Activated naive CD8-positive, alpha-beta T cell treated with anti-CD3 and anti-CD28 coated beads, Interleukin-2, amount 50 U/mL, for 24 hours (primary cell): Measurements from ENCODE around the gene MSI2.
"Not testable (repeated sequence)": the region's sequence is repeated elsewhere in the genome, so short reads cannot be mapped to it uniquely, and the experiment has no call there.

ENCODE experiments used
- ATAC-seq: fragments of 150-1000 bp; cut with Tn5 transposase; one replicate; pipeline ENCODE4 v1.10.0; 2021
- DNase-seq: peaks from one replicate; pipeline ENCODE4 v3.0.0; 2021
- H3K27ac Mint-ChIP-seq: one replicate; pipeline ENCODE4 v1.8.0; 2021; ENCODE audit warnings: mild to moderate bottlenecking, mixed read lengths
- H3K27me3 Mint-ChIP-seq: one replicate; pipeline ENCODE4 v1.8.0; 2021; ENCODE audit warnings: mixed read lengths
- H3K36me3 Mint-ChIP-seq: one replicate; pipeline ENCODE4 v1.8.0; 2021; ENCODE audit warnings: low read depth, mixed read lengths
- H3K4me1 Mint-ChIP-seq: one replicate; pipeline ENCODE4 v1.8.0; 2021; ENCODE audit warnings: mixed read lengths
- H3K4me3 Mint-ChIP-seq: one replicate; pipeline ENCODE4 v1.8.0; 2021; ENCODE audit warnings: mild to moderate bottlenecking, moderate library complexity, mixed read lengths
- H3K9me3 Mint-ChIP-seq: one replicate; pipeline ENCODE4 v1.8.0; 2021; ENCODE audit warnings: mixed read lengths

The MSI2 gene

DNA sequence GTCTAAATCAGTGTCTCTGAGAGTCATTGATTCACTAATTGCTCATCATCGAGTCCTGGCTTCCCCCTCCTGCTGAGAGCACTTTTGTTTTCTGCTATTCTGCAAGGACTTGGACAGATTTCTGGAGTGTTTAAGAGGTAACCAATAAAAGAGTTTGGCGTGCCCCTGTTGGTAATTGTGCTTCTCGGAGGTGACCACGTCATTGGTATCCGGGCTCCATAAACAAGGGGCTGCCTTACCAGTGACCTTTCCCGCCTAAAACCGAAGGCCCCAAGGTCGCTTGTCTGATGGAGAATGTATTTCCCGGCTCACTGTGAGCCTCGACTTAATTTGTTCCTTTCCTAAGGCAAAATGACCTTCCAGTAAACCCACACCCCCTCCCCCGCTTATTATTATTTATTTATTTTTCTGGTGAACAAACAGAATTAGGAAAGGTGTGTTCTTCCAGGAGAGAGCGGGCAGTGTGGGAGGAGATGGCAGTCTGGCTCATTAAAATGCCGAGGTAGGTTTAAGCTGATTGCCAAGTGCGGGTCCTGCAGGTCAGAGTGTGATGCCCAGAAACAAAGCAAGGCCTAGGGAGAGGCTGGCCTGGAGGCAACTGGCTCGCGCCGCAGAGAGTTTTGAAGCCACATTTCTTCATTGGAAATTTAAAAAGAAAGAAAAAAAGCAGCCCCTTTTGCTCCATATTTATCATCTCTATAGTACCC, 30.2 kb downstream of the MSI2 start:
- Mint-ChIP-seq H3K27ac (peak overlapping the region; percentile 84), H3K27me3 (no peaks in the 10 kb centered on the region), H3K4me1 (peaks cover 64% of the 10 kb centered on the region), H3K9me3 (no peaks in the 10 kb centered on the region), H3K36me3 (peaks cover 9% of the 10 kb centered on the region), H3K4me3 (peak overlapping the region; percentile 71)
- no peak for DNase-seq
- no peak for ATAC-seq

- H3K4me1 Mint-ChIP-seq, result peaks cover 52% of the 10 kb centered on the region
Measured at GRCh38 chr17:57288040-57288772, 31.9 kb downstream of the MSI2 start.

DNA sequence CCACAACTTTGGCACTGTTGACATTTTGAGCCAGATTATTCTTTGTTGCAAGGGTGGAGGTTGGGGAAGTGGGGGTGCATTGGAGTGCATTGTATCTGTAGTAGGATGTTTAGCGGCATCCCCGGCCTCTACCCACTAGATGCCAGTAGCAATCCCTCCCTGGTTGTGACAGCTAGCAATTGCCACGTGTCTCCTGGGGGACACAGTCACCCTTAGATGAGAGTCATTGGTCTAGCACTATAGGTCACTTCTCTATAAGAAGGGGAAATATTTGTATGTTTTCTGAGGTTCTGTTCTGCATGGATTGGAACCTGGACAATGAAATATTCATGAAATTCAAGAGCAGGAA, 32.4 kb downstream of the MSI2 start:
- Mint-ChIP-seq H3K4me3 (no peak overlapping the region), H3K36me3 (peaks cover 7% of the 10 kb centered on the region), H3K4me1 (peaks cover 47% of the 10 kb centered on the region), H3K27ac (no peak overlapping the region), H3K9me3 (no peaks in the 10 kb centered on the region), H3K27me3 (no peaks in the 10 kb centered on the region)
- ATAC-seq (no peak), DNase-seq (no peak)

More at GRCh38 chr17:57288040-57288772, 31.9 kb downstream of the MSI2 start:
- H3K9me3 Mint-ChIP-seq, result no peaks in the 10 kb centered on the region
- ATAC-seq (no peak), DNase-seq (no peak)
- H3K4me3 Mint-ChIP-seq, result no peak overlapping the region
- peaks cover 12% of the 10 kb centered on the region for H3K36me3 Mint-ChIP-seq
- no peaks in the 10 kb centered on the region for H3K27me3 Mint-ChIP-seq
- no peak overlapping the region for H3K27ac Mint-ChIP-seq

- no peak overlapping the region for H3K4me3 Mint-ChIP-seq
- DNase-seq (no peak), ATAC-seq (no peak)
- H3K27me3 Mint-ChIP-seq, result no peaks in the 10 kb centered on the region
- H3K36me3 Mint-ChIP-seq, result peaks cover 11% of the 10 kb centered on the region
- H3K9me3 Mint-ChIP-seq, result no peaks in the 10 kb centered on the region
- H3K27ac Mint-ChIP-seq, result no peak overlapping the region
- peaks cover 47% of the 10 kb centered on the region for H3K4me1 Mint-ChIP-seq
Measured at GRCh38 chr17:57289130-57289529, 32.8 kb downstream of the MSI2 start.

DNA sequence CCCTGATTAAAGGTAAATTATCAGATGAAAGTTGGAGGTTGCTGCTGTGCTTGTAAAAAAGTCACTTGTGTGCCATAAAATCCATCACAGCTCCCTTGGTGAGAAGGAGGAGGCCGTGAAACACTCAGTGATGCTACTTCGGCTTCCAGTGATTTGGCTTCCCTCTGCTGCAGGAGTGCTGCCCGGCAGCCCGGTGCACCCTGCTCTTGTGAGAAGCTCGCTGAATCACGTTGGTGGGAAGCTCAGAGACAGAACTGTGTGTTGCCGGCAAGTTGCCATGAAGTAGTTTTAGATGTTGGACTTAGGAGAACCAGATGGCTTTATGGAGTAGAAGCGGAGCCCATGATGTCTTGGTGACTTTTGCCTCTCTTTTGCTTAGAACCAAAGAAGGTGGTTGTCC, 33.3 kb downstream of the MSI2 start:
- ATAC-seq (no peak), DNase-seq (no peak)
- peaks cover 47% of the 10 kb centered on the region for H3K4me1 Mint-ChIP-seq
- H3K36me3 Mint-ChIP-seq, result peaks cover 12% of the 10 kb centered on the region
- no peaks in the 10 kb centered on the region for H3K27me3 Mint-ChIP-seq
- H3K9me3 Mint-ChIP-seq, result no peaks in the 10 kb centered on the region
- H3K4me3 Mint-ChIP-seq, result no peak overlapping the region
- no peak overlapping the region for H3K27ac Mint-ChIP-seq

DNA sequence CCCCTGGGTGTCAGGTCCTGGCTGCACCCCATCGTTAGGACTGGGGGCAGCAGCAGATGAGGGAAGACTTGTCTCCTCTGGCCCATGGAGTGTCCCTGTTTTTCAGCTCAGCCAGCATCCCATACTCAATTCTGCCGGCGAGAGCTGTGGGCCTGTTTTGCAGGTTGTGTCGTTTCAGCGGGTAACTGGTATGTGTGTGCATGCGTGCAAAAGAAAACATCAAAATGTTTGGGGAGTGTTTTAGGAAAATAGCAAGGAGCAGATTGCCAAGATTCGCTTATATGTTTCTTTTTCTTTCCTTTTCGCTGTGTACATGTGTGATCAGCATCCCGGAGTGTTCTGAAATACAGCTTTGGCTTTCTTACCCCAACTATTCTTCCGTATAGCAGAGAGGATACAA, 34.7 kb downstream of the MSI2 start:
- Mint-ChIP-seq H3K36me3 (peaks cover 17% of the 10 kb centered on the region), H3K9me3 (no peaks in the 10 kb centered on the region), H3K27ac (no peak overlapping the region), H3K27me3 (no peaks in the 10 kb centered on the region), H3K4me1 (peaks cover 46% of the 10 kb centered on the region), H3K4me3 (no peak overlapping the region)
- no peak for DNase-seq
- no peak for ATAC-seq

DNA sequence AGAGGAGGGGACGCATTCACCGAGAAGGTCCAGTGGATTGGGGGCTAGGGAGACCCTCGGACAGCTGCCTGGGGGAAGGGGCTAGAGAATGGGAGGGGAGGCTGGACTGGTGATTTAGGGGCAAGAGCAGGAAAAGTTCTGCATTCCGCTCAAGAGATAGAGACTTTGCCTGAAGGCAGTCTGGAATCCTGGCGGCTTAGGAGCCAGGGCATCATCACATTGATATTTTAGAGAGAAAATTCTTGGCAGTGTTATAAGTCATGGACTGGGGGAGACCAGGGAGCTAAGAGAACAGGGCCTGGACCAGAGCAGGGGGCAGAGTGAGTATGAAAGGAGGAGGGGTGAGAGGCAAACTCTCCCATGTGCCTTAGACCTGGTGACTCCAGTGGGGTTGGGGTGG, 35.8 kb downstream of the MSI2 start:
- Mint-ChIP-seq H3K27me3 (no peaks in the 10 kb centered on the region), H3K36me3 (peaks cover 19% of the 10 kb centered on the region), H3K9me3 (no peaks in the 10 kb centered on the region), H3K4me1 (peaks cover 43% of the 10 kb centered on the region), H3K4me3 (no peak overlapping the region), H3K27ac (no peak overlapping the region)
- DNase-seq, result no peak
- no peak for ATAC-seq

GRCh38 chr17:57293077-57293476, 36.8 kb downstream of the MSI2 start:
- Mint-ChIP-seq H3K27me3 (no peaks in the 10 kb centered on the region), H3K9me3 (no peaks in the 10 kb centered on the region), H3K4me1 (peaks cover 33% of the 10 kb centered on the region), H3K36me3 (peaks cover 27% of the 10 kb centered on the region), H3K4me3 (no peak overlapping the region), H3K27ac (no peak overlapping the region)
- ATAC-seq, result no peak
- DNase-seq, result no peak

DNA sequence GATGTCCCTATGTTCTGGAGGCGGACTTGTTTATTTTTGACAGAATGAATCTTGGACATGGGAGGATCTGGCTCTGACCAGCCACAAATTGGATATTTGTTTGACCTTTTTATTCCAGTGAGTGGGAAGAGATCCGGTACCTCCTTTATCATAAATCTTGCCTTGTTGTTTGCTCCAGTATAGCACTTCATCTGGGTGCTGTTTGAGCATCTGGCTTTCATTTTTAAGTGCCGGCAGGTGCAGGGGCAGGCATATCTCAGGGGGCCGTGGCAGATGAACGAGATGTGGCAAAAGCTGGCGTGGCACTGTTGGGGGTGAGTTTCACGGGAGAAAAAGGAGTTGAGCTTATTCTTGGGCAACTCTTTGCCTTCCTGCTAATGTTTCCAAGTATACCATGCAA, 37.8 kb downstream of the MSI2 start:
- peaks cover 38% of the 10 kb centered on the region for H3K36me3 Mint-ChIP-seq
- no peak overlapping the region for H3K27ac Mint-ChIP-seq
- H3K27me3 Mint-ChIP-seq, result no peaks in the 10 kb centered on the region

DNA sequence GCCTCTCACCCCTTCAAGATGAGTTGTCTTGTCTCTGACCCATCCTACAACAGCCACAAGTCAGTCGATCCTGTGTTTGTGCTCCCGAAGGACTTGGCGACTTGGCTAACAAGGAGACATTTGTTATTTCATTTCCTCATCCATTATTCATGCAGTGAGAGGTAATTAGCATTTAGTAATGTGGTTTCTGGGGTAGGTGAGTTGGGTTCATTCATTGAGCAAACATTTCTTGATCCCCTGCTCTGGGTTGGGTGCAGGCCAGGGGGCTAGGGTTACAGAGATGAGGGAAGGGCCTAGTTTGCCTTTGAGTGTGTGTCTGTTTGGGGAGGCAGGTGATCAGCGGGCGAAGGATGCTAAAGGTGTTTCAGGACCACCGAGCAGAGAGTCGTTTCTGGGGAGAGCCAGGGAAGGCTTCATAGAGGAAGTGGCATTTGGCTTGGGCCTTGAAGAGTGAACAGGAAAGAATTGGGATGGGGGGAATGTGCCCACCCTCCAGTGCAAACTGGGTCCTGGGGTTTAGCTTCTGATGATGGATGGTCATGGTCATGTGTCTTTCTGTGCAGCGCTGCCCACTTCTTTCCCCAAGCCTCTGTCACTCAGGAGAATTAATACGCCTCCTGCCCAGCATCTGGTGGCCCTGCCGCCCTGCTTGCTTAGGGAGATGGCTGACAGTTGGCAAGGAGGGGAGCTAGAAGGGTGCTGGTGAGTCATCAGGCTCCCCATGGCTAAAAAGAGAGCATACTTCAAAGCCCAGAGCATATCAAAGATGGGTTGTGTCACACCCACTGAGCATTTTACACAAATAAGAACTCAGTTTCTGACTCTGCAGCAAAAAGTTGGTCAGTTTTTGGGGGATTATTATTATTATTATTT, 38.5 kb downstream of the MSI2 start:
- H3K4me3 Mint-ChIP-seq, result no peak overlapping the region
- H3K36me3 Mint-ChIP-seq, result peaks cover 41% of the 10 kb centered on the region
- ATAC-seq (peak; percentile 91), DNase-seq (peak; percentile 23)
- H3K4me1 Mint-ChIP-seq, result peaks cover 27% of the 10 kb centered on the region
- peak overlapping the region; percentile 45 for H3K27ac Mint-ChIP-seq
- H3K27me3 Mint-ChIP-seq, result no peaks in the 10 kb centered on the region
- H3K9me3 Mint-ChIP-seq, result peaks cover 1% of the 10 kb centered on the region

More for the DNA sequence above, 37.8 kb downstream of the MSI2 start:
- peaks cover 27% of the 10 kb centered on the region for H3K4me1 Mint-ChIP-seq
- H3K9me3 Mint-ChIP-seq, result no peaks in the 10 kb centered on the region
- no peak for ATAC-seq
- no peak overlapping the region for H3K4me3 Mint-ChIP-seq
- DNase-seq, result no peak

- peak; percentile 59 for ATAC-seq
- H3K27ac Mint-ChIP-seq, result no peak overlapping the region
Measured at GRCh38 chr17:57295526-57296023, 39.3 kb downstream of the MSI2 start.

DNA sequence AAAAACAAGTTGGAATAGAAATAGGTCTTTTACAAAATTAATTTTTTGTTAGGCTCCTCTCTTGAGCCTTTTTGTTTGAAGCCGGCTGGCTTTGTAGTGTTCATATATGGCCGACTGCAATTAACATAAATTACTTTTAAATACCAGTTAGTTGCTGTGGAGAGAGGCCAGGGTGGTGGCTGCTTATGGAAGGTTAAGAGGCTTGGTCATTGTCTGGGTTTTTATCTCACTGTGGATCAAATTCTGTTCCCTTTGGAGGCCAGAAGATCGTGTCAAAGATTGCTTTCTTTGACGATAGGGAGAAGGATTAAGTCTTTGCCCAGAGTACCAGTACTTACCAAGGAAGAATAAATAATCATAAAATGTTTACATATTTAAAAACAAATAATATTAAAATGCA, 39.9 kb downstream of the MSI2 start:
- H3K27me3 Mint-ChIP-seq, result no peaks in the 10 kb centered on the region
- H3K4me3 Mint-ChIP-seq, result no peak overlapping the region
- no peak for ATAC-seq
- H3K4me1 Mint-ChIP-seq, result peaks cover 34% of the 10 kb centered on the region
- H3K36me3 Mint-ChIP-seq, result peaks cover 55% of the 10 kb centered on the region
- H3K9me3 Mint-ChIP-seq, result peaks cover 12% of the 10 kb centered on the region
- DNase-seq, result no peak
- no peak overlapping the region for H3K27ac Mint-ChIP-seq

More at GRCh38 chr17:57295526-57296023, 39.3 kb downstream of the MSI2 start:
- peak overlapping the region; percentile 40 for H3K4me3 Mint-ChIP-seq
- H3K4me1 Mint-ChIP-seq, result peaks cover 32% of the 10 kb centered on the region
- no peak for DNase-seq
- peaks cover 48% of the 10 kb centered on the region for H3K36me3 Mint-ChIP-seq
- H3K27me3 Mint-ChIP-seq, result no peaks in the 10 kb centered on the region
- peaks cover 8% of the 10 kb centered on the region for H3K9me3 Mint-ChIP-seq

GRCh38 chr17:57299176-57299575, 42.9 kb downstream of the MSI2 start:
- peaks cover 56% of the 10 kb centered on the region for H3K36me3 Mint-ChIP-seq
- H3K27ac Mint-ChIP-seq, result no peak overlapping the region
- DNase-seq, result no peak
- ATAC-seq, result no peak
- H3K27me3 Mint-ChIP-seq, result no peaks in the 10 kb centered on the region
- H3K4me3 Mint-ChIP-seq, result no peak overlapping the region
- peaks cover 48% of the 10 kb centered on the region for H3K4me1 Mint-ChIP-seq
- H3K9me3 Mint-ChIP-seq, result peaks cover 12% of the 10 kb centered on the region

DNA sequence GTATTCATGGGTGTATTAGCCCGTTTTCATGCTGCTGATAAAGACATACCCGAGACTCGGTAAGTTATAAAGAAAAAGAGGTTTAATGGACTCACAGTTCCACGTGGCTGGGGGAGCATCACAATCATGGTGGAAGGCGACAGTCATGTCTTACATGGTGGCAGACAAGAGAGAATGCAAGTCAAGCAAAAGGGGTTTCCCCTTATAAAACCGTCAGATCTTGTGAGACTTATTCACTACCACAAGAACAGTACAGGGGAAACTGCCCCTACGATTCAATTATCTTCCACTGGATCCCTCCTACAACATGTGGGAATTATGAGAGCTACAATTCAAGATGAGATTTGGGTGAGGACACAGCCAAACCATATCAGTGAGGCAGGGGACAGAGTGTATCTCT, 44.3 kb downstream of the MSI2 start:
- not testable (repeated sequence) for DNase-seq, ATAC-seq, H3K4me3 Mint-ChIP-seq, H3K27ac Mint-ChIP-seq, H3K27me3 Mint-ChIP-seq
- H3K36me3 Mint-ChIP-seq, result peaks cover 49% of the 10 kb centered on the region
- H3K9me3 Mint-ChIP-seq, result peaks cover 12% of the 10 kb centered on the region
- peaks cover 39% of the 10 kb centered on the region for H3K4me1 Mint-ChIP-seq
